Dedifferentiated amniotic fluid mesenchymal stem cell (primary cell): ENCODE measurements around the gene CBLB.
A peak's percentile ranks its signal among the peaks of the same experiment; 100 is the strongest.

ENCODE experiments used
- DNase-seq: peaks from one replicate; pipeline ENCODE4 v3.0.0-alpha.2; 2016; ENCODE audit errors: extremely low spot score

Gene CBLB

DNA sequence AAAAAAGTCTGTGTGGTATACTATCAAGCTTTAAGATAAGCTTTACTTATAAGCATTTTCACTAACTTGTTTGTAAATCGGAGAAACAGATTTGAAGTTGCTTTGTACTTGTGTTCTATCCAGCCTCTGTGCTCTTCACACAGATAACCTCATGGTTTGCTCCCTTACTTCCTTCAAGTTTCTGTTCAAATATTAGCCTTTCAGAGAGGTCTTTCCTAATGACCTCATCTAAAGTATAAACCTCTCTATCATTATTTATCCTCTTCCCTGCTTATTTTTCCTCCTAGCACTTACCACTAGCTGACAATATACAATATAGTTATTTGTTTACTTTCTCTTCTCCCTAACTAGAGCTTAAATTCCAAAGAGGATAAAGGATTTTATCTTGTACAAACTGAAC lies 180.0 kb downstream of the CBLB start:
- no peak for DNase-seq

DNA sequence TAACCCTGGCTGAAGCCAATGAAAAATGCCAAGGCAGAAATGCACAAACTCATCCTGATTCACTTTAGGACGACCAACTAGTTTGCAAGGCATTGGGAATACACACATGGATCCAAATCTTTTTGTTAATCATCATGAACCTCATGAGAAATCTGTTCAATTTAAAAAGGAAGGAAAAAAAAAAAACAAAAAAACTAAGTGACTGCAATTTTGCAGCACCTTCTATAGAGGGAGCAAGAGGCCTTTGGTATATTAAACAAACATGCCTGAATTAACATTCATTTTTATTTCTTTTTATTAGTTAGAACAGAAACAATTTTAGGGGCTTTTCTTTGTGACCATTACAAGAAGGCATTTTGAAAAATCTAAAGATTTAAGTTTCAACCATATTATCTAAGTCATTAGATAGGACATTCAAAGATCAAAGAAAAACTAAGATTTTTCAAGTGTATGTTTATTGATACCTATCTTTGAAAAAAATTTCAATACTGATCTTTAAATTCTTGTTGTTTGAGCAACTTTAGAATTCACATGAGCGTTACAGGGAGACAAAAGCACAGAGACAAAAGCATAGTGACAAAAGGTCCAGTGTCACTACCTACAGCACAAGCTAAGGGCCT lies 182.4 kb downstream of the CBLB start:
- DNase-seq = peak; percentile 30

- no peak for DNase-seq
These were observed 188.9 kb downstream of the CBLB start for GRCh38 chr3:105679951-105680350.

GRCh38 chr3:105678017-105678416 lies 190.8 kb downstream of the CBLB start:
- no peak for DNase-seq

GRCh38 chr3:105676621-105677300 lies 192.1 kb downstream of the CBLB start:
- no peak for DNase-seq

DNA sequence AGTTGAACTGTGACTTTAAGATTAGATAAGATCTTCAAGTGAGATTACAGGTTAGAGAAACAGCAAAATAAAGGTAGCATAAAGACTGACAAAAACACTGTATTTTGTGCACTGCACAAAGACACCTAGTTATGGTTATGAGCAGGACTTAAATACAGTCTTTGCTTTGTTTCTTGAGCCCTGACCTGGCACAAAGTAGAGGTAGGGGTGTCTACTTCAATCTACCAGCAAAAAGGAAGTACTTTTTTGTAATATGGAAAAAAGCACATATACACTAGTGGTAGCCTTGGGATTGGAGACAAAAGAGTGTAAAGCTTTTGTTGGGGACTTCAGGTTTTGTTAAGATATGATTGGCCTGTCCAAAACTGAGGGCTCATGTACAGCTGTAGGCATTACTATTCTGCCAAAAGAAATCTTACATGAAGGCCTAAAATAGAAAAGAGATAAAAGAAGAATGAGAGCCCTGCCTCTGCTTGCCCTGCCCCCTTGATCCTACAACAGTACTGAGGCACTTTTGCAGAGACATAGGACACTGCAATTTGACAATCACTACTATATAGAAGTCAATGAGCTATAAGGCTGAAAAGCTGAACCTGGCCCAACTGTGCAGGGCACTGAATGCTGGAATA lies 194.3 kb downstream of the CBLB start:
- DNase-seq = no peak

GRCh38 chr3:105672996-105673395 lies 195.8 kb downstream of the CBLB start:
- no peak for DNase-seq

GRCh38 chr3:105662306-105662705 lies 206.5 kb downstream of the CBLB start:
- no peak for DNase-seq

DNA sequence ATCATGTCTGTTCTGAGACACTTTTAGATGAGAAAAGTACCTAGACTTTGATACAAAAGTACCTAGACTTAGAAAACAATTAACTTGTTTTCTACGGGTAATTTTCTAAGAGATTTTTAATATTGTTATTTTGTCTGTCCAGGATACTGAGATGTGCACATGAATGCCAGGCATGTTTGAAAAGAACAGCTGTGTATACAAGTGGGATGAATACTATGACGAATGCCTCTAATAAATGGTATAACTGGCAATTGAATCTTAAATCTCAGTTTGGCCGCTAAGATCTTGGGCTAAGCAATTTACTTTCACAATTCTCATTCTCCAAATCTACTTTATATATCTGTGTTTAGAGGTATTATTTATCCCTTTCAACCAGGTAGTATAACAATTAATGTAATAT lies 207.4 kb downstream of the CBLB start:
- DNase-seq = no peak

DNA sequence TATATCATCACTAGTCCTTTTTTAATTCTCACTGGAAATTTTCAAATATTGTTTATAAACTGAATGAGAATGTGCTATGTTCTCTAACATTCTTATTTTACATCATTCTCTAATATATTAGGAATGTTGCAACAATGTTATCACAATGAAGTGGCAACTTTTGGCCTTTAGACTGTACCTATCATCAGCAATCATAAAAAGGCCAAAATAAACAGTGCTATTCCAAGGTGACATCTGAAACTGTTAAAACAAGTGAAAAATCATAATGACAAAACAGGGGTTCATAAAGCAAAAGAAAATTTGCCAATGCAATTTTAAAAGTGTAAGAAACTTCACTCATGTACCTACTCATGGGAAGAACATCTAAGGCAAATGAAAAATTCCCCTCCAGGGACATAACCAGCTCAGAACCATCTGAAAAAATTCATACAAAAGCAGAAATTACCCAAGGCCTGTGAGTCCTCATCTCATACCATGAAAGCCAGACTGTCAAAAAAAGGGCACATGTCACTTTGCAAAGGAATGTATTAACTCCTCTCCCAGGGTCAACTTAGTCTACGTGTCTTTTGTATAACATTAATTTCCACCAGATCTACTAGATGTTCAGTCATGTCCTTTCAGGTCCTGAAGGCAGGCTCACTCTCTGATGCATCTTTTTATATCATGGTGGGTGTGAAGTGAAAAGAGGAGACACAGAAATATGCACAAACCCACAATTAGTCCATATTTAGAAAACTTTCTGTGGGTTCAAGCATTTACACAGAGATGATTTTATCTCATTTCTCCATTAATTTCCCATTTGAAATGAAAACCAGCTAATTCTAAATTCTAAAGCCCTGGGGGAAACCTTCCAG lies 211.9 kb downstream of the CBLB start:
- DNase-seq = no peak

- DNase-seq = no peak
These were observed 214.9 kb downstream of the CBLB start for GRCh38 chr3:105653868-105654267.

DNA sequence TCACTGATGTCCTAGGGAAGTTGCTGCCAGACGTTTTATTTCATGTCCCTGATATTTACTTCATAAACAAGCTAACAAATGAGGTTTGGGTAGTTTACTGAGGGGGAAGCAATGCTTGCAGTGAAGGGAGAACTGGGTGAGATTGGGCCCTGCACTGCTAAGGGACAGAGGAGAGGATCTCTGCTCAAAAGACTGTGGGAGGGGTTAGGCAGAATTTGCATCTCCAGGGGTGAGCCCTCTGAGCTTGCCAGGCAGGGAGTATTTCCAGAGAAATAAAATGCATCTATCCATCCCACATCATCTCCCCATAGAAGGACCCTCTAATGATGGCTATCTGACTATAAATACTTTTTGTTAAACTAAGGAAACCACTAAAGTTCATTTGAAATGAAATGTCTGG lies 215.6 kb downstream of the CBLB start:
- no peak for DNase-seq

DNA sequence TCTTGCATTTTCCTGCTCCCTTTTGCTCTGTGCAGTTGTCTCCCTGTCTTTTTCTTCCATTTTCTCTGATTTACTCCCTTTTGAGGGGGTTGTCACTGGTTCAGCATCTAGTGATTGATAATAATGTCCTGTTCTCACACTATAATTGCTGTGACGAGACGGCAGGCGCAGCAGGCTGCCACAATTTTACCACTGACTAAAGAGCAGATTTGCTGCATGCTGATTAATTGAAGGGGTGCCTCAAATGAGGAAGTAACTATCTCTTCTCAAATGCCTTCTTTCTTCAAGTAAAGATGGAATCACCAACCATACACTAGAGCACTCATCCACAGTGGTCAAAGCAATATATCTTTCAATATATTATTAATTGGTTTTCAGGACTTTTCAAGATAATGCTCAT lies 219.3 kb downstream of the CBLB start:
- DNase-seq = no peak

- DNase-seq = peak; percentile 75
These were observed 221.8 kb downstream of the CBLB start for GRCh38 chr3:105647047-105647446.

DNA sequence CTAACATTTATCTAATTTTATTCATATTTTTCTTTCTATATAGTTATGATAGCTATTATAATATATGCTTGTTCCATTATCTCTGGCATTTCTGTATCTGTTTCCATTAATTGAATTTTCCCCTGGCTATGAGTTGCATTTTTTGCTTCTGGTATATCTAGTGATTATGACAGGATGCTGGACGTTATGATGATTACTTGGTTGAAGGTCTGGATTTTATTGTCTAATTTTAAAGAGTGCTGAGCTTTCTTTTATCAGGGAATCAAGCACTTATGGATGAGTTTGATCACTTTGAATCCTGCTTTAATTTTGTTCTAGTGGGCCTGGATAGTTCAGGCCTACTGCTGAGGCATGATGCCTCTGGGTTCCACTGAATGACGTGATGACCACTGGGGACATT lies 229.7 kb downstream of the CBLB start:
- DNase-seq = no peak

- DNase-seq = no peak
These were observed 234.1 kb downstream of the CBLB start for GRCh38 chr3:105634708-105635107.

GRCh38 chr3:105629718-105630117 lies 239.1 kb downstream of the CBLB start:
- no peak for DNase-seq

- no peak for DNase-seq
These were observed 242.1 kb downstream of the CBLB start for GRCh38 chr3:105626739-105627138.

DNA sequence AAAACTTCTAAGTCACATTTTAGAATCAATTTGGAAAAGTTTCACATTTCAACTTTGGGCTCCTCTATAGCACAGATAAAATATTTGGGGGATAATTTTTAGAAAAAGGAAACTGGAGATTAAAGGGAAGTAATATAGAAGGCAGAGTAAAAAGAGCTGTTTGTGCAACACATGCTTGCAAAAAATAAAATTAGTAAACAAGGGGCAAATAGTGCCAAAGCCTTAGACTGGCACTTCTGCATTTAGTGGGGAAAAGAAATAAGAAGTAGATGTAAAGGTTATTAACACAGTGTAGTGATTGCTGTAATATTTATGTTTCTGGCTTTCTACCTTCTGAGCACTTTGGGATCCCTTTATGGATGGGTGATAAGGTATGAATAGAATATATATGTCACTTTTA lies 246.6 kb downstream of the CBLB start:
- DNase-seq = no peak

- no peak for DNase-seq
These were observed 248.6 kb downstream of the CBLB start for GRCh38 chr3:105620236-105620635.

DNA sequence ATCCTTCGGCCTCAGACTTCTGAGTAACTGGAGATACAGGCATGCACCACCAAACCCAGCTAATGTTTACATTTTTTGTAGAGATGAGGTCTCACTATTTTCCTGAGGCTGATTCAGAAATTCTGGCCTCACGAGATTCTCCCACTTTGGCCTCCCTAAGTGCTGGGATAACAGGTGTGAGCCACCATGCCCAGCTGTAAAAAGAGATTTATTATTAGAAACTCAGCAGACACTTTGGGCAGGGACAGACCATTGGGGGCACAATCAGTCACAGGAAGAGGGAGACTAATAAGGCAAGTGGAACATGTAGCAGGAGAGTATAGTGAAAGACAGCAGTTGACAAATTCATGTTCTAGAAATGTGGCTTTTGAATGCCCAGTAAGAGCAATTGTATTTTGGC lies 249.2 kb downstream of the CBLB start:
- DNase-seq = no peak

- DNase-seq = no peak
These were observed 250.3 kb downstream of the CBLB start for GRCh38 chr3:105618556-105618955.
